IMR-90 (cell line): ENCODE measurements around the gene MRPS10. TPM values are rescaled to one million over a fixed set of nuclear protein-coding genes. Genes with fewer than 3 reads are reported as not detected.
A peak's percentile ranks its signal among the peaks of the same experiment; 100 is the strongest.

ENCODE experiments used
- ATAC-seq: fragments of 200-7000 bp; cut with Tn5 transposase; 2 replicates; pipeline ENCODE4 v1.9.1; 2020; ENCODE audit warnings: low read depth, mild to moderate bottlenecking, moderate library complexity
- Bru-seq: library from RNA; stranded (reverse); fragments of 400-500 nt; gene quantifications from one replicate; lab custom pipeline; 2021; lab: Mats Ljungman, UMichigan
- BruChase-seq, 2 experiments: library from RNA; stranded (reverse); fragments of 400-500 nt; gene quantifications; one replicate each; lab custom pipeline; 2021; lab: Mats Ljungman, UMichigan
- BruUV-seq: library from RNA; stranded (reverse); fragments of 400-500 nt; replicated peaks from 2 replicates; lab custom pipeline; 2021; lab: Mats Ljungman, UMichigan
- CTCF ChIA-PET: fragments of 300-600 bp; formaldehyde crosslinking; extraction: SDS; loops from one replicate; lab custom pipeline; 2021; ENCODE audit warnings: antibody characterized with exemption; lab: Yijun Ruan, JAX
- POLR2A ChIA-PET: fragments of 300-600 bp; sonication (Branson Sonifier 250); formaldehyde crosslinking; loops from one replicate; lab custom pipeline; 2022; ENCODE audit warnings: antibody characterized with exemption; ENCODE audit not compliant: unreplicated experiment; lab: Charles Lee
- DNase-seq: peaks from one replicate; pipeline ENCODE4 v3.0.0; 2013
- H2AFZ ChIP-seq: replicated peaks from 2 replicates; pipeline ENCODE3; 2013; ENCODE audit warnings: low read length, mild to moderate bottlenecking; ENCODE audit not compliant: poor library complexity
- H2AK5ac ChIP-seq: 2 replicates; pipeline ENCODE4 v1.6.1; 2013; ENCODE audit warnings: low read depth, low read length, inconsistent platforms
- H2AK9ac ChIP-seq: replicated peaks from 2 replicates; pipeline ENCODE3; 2013; ENCODE audit warnings: mild to moderate bottlenecking, low read depth, low read length, moderate library complexity; ENCODE audit not compliant: poor library complexity
- H2BK120ac ChIP-seq: 2 replicates; pipeline ENCODE4 v1.6.1; 2013; ENCODE audit warnings: low read depth, low read length, inconsistent platforms
- H2BK15ac ChIP-seq: 3 replicates; pipeline ENCODE4 v1.6.1; 2013; ENCODE audit warnings: low read depth, low read length, inconsistent platforms
- H2BK20ac ChIP-seq: 2 replicates; pipeline ENCODE4 v1.6.1; 2013; ENCODE audit warnings: low read depth, mild to moderate bottlenecking, inconsistent platforms, low read length, moderate library complexity
- H2BK5ac ChIP-seq: 2 replicates; pipeline ENCODE4 v1.6.1; 2013; ENCODE audit warnings: mild to moderate bottlenecking, low read depth, low read length, inconsistent platforms; ENCODE audit not compliant: poor library complexity, severe bottlenecking
- H3K14ac ChIP-seq: replicated peaks from 2 replicates; pipeline ENCODE4 v1.6.1; 2013; ENCODE audit warnings: low read depth, low read length, inconsistent platforms
- H3K18ac ChIP-seq: 2 replicates; pipeline ENCODE4 v1.6.1; 2013; ENCODE audit warnings: low read depth, low read length, control low read depth
- H3K23ac ChIP-seq: 2 replicates; pipeline ENCODE4 v1.6.1; 2013; ENCODE audit warnings: low read depth, low read length, inconsistent platforms
- H3K27ac ChIP-seq: 2 replicates; pipeline ENCODE4 v1.5.1; 2013; ENCODE audit warnings: mild to moderate bottlenecking, control low read depth, low read length; ENCODE audit not compliant: insufficient read depth
- H3K27me3 ChIP-seq: 2 replicates; pipeline ENCODE4 v1.6.1; 2013; ENCODE audit warnings: low read length; ENCODE audit not compliant: control insufficient read depth, insufficient read depth
- H3K36me3 ChIP-seq: 2 replicates; pipeline ENCODE4 v1.6.1; 2013; ENCODE audit warnings: low read length, mixed read lengths; ENCODE audit not compliant: control insufficient read depth, insufficient read depth
- H3K4ac ChIP-seq: 2 replicates; pipeline ENCODE4 v1.6.1; 2013; ENCODE audit warnings: low read depth, low read length, inconsistent platforms
- H3K4me1 ChIP-seq: 2 replicates; pipeline ENCODE4 v1.6.1; 2013; ENCODE audit warnings: low read length, mixed read lengths; ENCODE audit not compliant: control insufficient read depth, insufficient read depth
- H3K4me2 ChIP-seq: 2 replicates; pipeline ENCODE4 v1.6.1; 2013; ENCODE audit warnings: low read depth, mild to moderate bottlenecking, control low read depth, low read length, moderate library complexity
- H3K4me3 ChIP-seq: 2 replicates; pipeline ENCODE4 v1.5.1; 2013; ENCODE audit warnings: low read depth, mild to moderate bottlenecking, control low read depth, low read length, moderate library complexity; ENCODE audit not compliant: insufficient read depth
- H3K56ac ChIP-seq: 2 replicates; pipeline ENCODE4 v1.6.1; 2013; ENCODE audit warnings: low read length, inconsistent platforms; ENCODE audit not compliant: insufficient read depth; ENCODE audit errors: extremely low read depth
- H3K79me1 ChIP-seq, 2 experiments: 2 replicates each; pipeline ENCODE4 v1.6.1; 2013; ENCODE audit warnings: low read length in 2 of 2, inconsistent platforms in 1 of 2, low read depth in 1 of 2
- H3K9ac ChIP-seq: 2 replicates; pipeline ENCODE4 v1.6.1; 2013; ENCODE audit warnings: low read depth, low read length, control low read depth
- H3K9me1 ChIP-seq: 2 replicates; pipeline ENCODE4 v1.6.1; 2013; ENCODE audit warnings: low read length, inconsistent platforms; ENCODE audit not compliant: insufficient read depth
- H3K9me3 ChIP-seq: 2 replicates; pipeline ENCODE4 v1.6.1; 2013; ENCODE audit warnings: low read length; ENCODE audit not compliant: control insufficient read depth, insufficient read depth
- H4K20me1 ChIP-seq: 2 replicates; pipeline ENCODE4 v1.6.1; 2013; ENCODE audit warnings: low read length, inconsistent platforms; ENCODE audit not compliant: insufficient read depth
- H4K5ac ChIP-seq: 2 replicates; pipeline ENCODE4 v1.6.1; 2013; ENCODE audit warnings: mild to moderate bottlenecking, low read depth, low read length, control low read depth
- H4K8ac ChIP-seq, 2 experiments: 2 replicates each; pipeline ENCODE4 v1.6.1; 2013; ENCODE audit warnings: low read depth in 2 of 2, low read length in 2 of 2, control low read depth in 1 of 2, inconsistent platforms in 1 of 2
- H4K91ac ChIP-seq: 2 replicates; pipeline ENCODE4 v1.6.1; 2013; ENCODE audit warnings: low read depth, low read length, inconsistent platforms; ENCODE audit not compliant: insufficient read depth
- CEBPB ChIP-seq: IDR thresholded peaks from 2 replicates; pipeline ENCODE4 v1.6.1; 2012; ENCODE audit warnings: low read depth, low read length, improper control_type of control experiment
- CHD1 ChIP-seq: IDR thresholded peaks from 2 replicates; pipeline ENCODE4 v1.6.1; 2012; ENCODE audit warnings: low read depth, low read length, improper control_type of control experiment
- MAZ ChIP-seq: IDR thresholded peaks from 2 replicates; pipeline ENCODE4 v1.6.1; 2012; ENCODE audit warnings: low read depth, mild to moderate bottlenecking, low read length, improper control_type of control experiment, moderate library complexity, borderline replicate concordance
- MXI1 ChIP-seq: IDR thresholded peaks from 2 replicates; pipeline ENCODE4 v1.6.1; 2012; ENCODE audit warnings: low read depth, mild to moderate bottlenecking, low read length, moderate library complexity, borderline replicate concordance
- POLR2A ChIP-seq: IDR thresholded peaks from 2 replicates; pipeline ENCODE4 v1.6.1; 2012; ENCODE audit warnings: mild to moderate bottlenecking, low read depth, low read length
- RAD21 ChIP-seq: IDR thresholded peaks from 2 replicates; pipeline ENCODE4 v1.6.1; 2012; ENCODE audit warnings: low read length, improper control_type of control experiment
- RCOR1 ChIP-seq: IDR thresholded peaks from 2 replicates; pipeline ENCODE4 v1.6.1; 2012; ENCODE audit warnings: mild to moderate bottlenecking, low read length, improper control_type of control experiment; ENCODE audit not compliant: insufficient replicate concordance
- RFX5 ChIP-seq: IDR thresholded peaks from 2 replicates; pipeline ENCODE4 v1.8.0; 2012; ENCODE audit warnings: low read depth, mild to moderate bottlenecking, low read length, moderate library complexity
- SMC3 ChIP-seq: fragments of 150-350 bp; IDR thresholded peaks from 2 replicates; pipeline ENCODE4 v1.6.1; 2016; ENCODE audit warnings: low read depth, mild to moderate bottlenecking, antibody characterized with exemption, low read length, moderate library complexity
- WGBS, 2 experiments: methylation state at CpG; one replicate each; pipeline versions ENCODE4 v1.1.5 to v1.1.7; 2013; ENCODE audit warnings: missing lambda C conversion rate in 2 of 2; ENCODE audit not compliant: insufficient read length in 1 of 2; ENCODE audit errors: extremely low coverage in 2 of 2; 5-methylcytosine and 5-hydroxymethylcytosine counted together
- dilution Hi-C: fragments of 300-500 bp; cut with HindIII; formaldehyde crosslinking; loops from one replicate; pipeline ENCODE4 v1.14.3; 2018; ENCODE audit warnings: low sequenced_read_pairs; ENCODE audit not compliant: unreplicated experiment
- in situ Hi-C: fragments of 300-500 bp; cut with MboI; formaldehyde crosslinking; loops from 3 replicates; pipeline ENCODE4 v1.14.3; 2019; ENCODE audit warnings: low sequenced_read_pairs, inconsistent platforms, mixed read lengths
- intact Hi-C: fragments of 100-400 bp; cut with micrococcal nuclease; formaldehyde crosslinking; loops from 2 replicates; pipeline ENCODE4 v1.10.0; 2022
- long read RNA-seq: library from polyadenylated mRNA; unstranded; transcript quantifications from one replicate; pipeline ENCODE4 v2.0.0, GENCODE V29; 2021; ENCODE audit not compliant: unreplicated experiment
- polyA plus RNA-seq, 3 experiments: library from polyadenylated mRNA; depleted of rRNA; stranded (reverse); fragments of >200 nt; gene quantifications; 2 replicates each; pipeline ENCODE4 v1.2.3, GENCODE V29; 2012; ENCODE audit warnings: low replicate concordance in 1 of 3
- total RNA-seq: library from RNA; depleted of rRNA; stranded (reverse); fragments of >200 nt; gene quantifications from 2 replicates; pipeline ENCODE4 v1.2.3, GENCODE V29; 2012; rRNA removed

MRPS10 gene
- 47.0 and 71.1 TPM in 2 replicates for total RNA-seq
- polyA plus RNA-seq (2012; rRNA removed): 24.0 and 28.5 TPM in 2 replicates
- polyA plus RNA-seq (2012; cell fraction: cytosol; rRNA removed): 8.0 and 10.3 TPM in 2 replicates
- 1.8 and 8.3 TPM in 2 replicates for polyA plus RNA-seq (2012; cell fraction: nucleus; rRNA removed; ENCODE audit: low replicate concordance)
- percentile 79 among the genes with signal in this experiment for Bru-seq, nascent RNA
- BruChase-seq, experiment 1, labeled RNA remaining after a 6-hour chase: percentile 93 among the genes with signal in this experiment
- BruChase-seq, experiment 2, labeled RNA remaining after a 2-hour chase: percentile 88 among the genes with signal in this experiment
- long read RNA-seq, transcript MRPS10-201 (7 exons, 2,110 nt): major isoform, 55 of 83 reads
- long read RNA-seq, partial matches to known transcripts: 5 of 83 reads
- long read RNA-seq, other reads (novel, unspliced or antisense): 23 of 83 reads

GRCh38 chr6:42217519-42218367 lies at the start of gene MRPS10:
Gene MRPS10 (minus strand): TSS chr6:42217861. CDS start chr6:42217849, 12 bp downstream.
- dilution Hi-C loops: no loop called here
- H2AFZ ChIP-seq: peak within 1 kb of the TSS; percentile 93
- H3K23ac ChIP-seq: peak within 1 kb of the TSS; percentile 72; the same call in 1 of the 2 replicates
- peaks cover 9% of the 10 kb centered on the region; the same call in 1 of the 2 replicates for H3K9me1 ChIP-seq
- H3K27ac ChIP-seq: peak within 1 kb of the TSS; percentile 83
- DNase-seq: peak; percentile 94
- intact Hi-C loops: loop anchor here (1.0 to 10.0 kb wide), 3 partner anchors 235 to 433 kb away; partner anchors contain the start of genes PRICKLE4 and TOMM6
- H4K91ac ChIP-seq: peak within 1 kb of the TSS; percentile 67
- peak within 1 kb of the TSS; percentile 17; the same call in 1 of the 2 replicates for H2BK120ac ChIP-seq
- no peak within 1 kb of the TSS for H3K18ac ChIP-seq
- peak within 1 kb of the TSS; percentile 98 for H3K9ac ChIP-seq
- peak within 1 kb of the TSS; percentile 93 for H4K5ac ChIP-seq
- no peaks in the 10 kb centered on the region for H3K27me3 ChIP-seq
- H3K4me1 ChIP-seq: peaks cover 2% of the 10 kb centered on the region; the same call in 1 of the 2 replicates
- H2BK5ac ChIP-seq: peak within 1 kb of the TSS; percentile 69
- in situ Hi-C loops: no loop called here
- H3K79me1 ChIP-seq: peaks cover 13 to 28% of the 10 kb centered on the region in 2 experiments; a peak in 2 of 4 replicates
- no peaks in the 10 kb centered on the region for H4K20me1 ChIP-seq
- peak within 1 kb of the TSS; percentile 81 for H3K4ac ChIP-seq
- H3K9me3 ChIP-seq: no peaks in the 10 kb centered on the region
- H3K14ac ChIP-seq: peak within 1 kb of the TSS; percentile 98
- peak within 1 kb of the TSS; percentile 57 for H2AK9ac ChIP-seq
- ChIA-PET CTCF (interaction anchor here (0.6 to 1.2 kb wide), 3 partner anchors 27 to 330 kb away, joined by 3 to 6 read pairs (median 3); no protein-coding TSS in a partner anchor), POLR2A (no interaction called here)
- no peak within 1 kb of the TSS for H2BK20ac ChIP-seq
- peaks cover 2% of the 10 kb centered on the region; the same call in 1 of the 2 replicates for H3K36me3 ChIP-seq
- ATAC-seq: peak; percentile 98
- TF ChIP-seq SMC3 (no peak), POLR2A (peak; percentile 85), RAD21 (no peak), RFX5 (no peak), RCOR1 (no peak), MAZ (no peak), MXI1 (no peak; the same call in none of the 2 replicates), CHD1 (no peak), CEBPB (no peak)
- TSS peak; percentile 72 for BruUV-seq
- H2BK15ac ChIP-seq: peak within 1 kb of the TSS; percentile 24; the same call in 1 of the 3 replicates
- peak within 1 kb of the TSS; percentile 95 for H3K56ac ChIP-seq
- WGBS, 2 experiments: 2% methylated on average over 13 of the region's 29 CpGs; no CpG with 5 or more reads in 1 of the 2 experiments
- peak within 1 kb of the TSS; percentile 91 for H3K4me2 ChIP-seq
- peak within 1 kb of the TSS; percentile 82 for H3K4me3 ChIP-seq
- H2AK5ac ChIP-seq: peak within 1 kb of the TSS; percentile 10
- peak within 1 kb of the TSS; percentile 94 to 98 for H4K8ac ChIP-seq
